Neuron (in vitro differentiated cells): ENCODE data around the gene MTHFD2L.

Experiments used
- H2AFZ ChIP-seq: one replicate; pipeline ENCODE4 v1.6.1; 2013; ENCODE audit warnings: low read depth, mild to moderate bottlenecking, inconsistent platforms, low read length, moderate library complexity
- H3K27me3 ChIP-seq: one replicate; pipeline ENCODE4 v1.6.1; 2013; ENCODE audit warnings: low read length; ENCODE audit not compliant: insufficient read depth
- H3K36me3 ChIP-seq: one replicate; pipeline ENCODE4 v1.6.1; 2013; ENCODE audit warnings: low read length; ENCODE audit not compliant: insufficient read depth
- H3K4me1 ChIP-seq: one replicate; pipeline ENCODE4 v1.6.1; 2013; ENCODE audit warnings: low read length; ENCODE audit not compliant: insufficient read depth
- H3K4me3 ChIP-seq: 2 replicates; pipeline ENCODE4 v1.5.1; 2013; ENCODE audit warnings: mild to moderate bottlenecking, low read length, moderate library complexity
- H3K9me3 ChIP-seq: one replicate; pipeline ENCODE4 v1.6.1; 2013; ENCODE audit warnings: low read length

The MTHFD2L gene

GRCh38 chr4:74255096-74255495 is 97.2 kb downstream of the MTHFD2L start:
- H3K4me3 ChIP-seq: no peak overlapping the region
- no peaks in the 10 kb centered on the region for H3K27me3 ChIP-seq
- no peaks in the 10 kb centered on the region for H3K36me3 ChIP-seq
- no peak overlapping the region for H2AFZ ChIP-seq
- H3K4me1 ChIP-seq: no peaks in the 10 kb centered on the region
- peaks cover 7% of the 10 kb centered on the region for H3K9me3 ChIP-seq

DNA sequence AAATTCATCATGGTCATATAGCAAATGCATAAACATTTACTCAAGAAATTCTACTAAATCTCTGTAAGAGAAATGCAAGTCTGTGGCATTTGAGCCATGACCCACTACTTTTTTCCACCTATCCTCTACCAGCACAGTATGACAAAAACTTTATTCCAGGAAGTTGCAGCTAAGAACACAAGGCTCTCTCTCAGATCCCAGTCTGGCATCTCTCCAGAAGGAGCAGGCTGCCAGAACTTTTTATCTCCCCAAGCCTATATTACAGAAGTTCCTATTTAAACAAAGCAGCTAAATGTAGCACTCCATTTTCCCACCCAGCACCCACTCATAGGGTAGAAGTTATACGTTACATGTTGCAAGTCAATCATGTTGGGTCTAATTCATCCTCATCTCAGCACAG is 101.0 kb downstream of the MTHFD2L start:
- no peaks in the 10 kb centered on the region for H3K36me3 ChIP-seq
- no peaks in the 10 kb centered on the region for H3K4me1 ChIP-seq
- no peak overlapping the region for H3K4me3 ChIP-seq
- H3K27me3 ChIP-seq: no peaks in the 10 kb centered on the region
- H3K9me3 ChIP-seq: no peaks in the 10 kb centered on the region
- no peak overlapping the region for H2AFZ ChIP-seq

- no peaks in the 10 kb centered on the region for H3K27me3 ChIP-seq
- no peaks in the 10 kb centered on the region for H3K4me1 ChIP-seq
- no peak overlapping the region for H3K4me3 ChIP-seq
- no peaks in the 10 kb centered on the region for H3K36me3 ChIP-seq
- H3K9me3 ChIP-seq: no peaks in the 10 kb centered on the region
- H2AFZ ChIP-seq: no peak overlapping the region
These were observed 102.1 kb downstream of the MTHFD2L start for GRCh38 chr4:74260036-74260435.

DNA sequence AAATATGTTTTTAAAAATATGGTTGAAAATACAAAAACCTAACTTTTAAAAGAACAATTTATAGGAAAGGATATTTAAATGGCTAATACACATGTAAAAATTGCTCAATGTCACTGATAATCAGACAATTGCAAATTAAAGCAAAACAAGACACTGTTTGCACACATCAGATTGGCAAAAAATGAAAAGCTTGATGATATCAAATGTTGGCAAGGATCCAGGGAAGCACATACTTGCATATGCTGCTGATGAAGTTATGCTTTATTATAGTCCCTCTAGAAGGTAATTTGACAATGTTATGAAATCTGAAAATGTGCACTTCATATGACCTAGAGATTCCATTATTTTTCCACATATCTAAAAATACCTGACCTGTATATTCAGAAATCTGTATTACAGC is 104.6 kb downstream of the MTHFD2L start:
- Histone ChIP-seq H3K9me3 (no peaks in the 10 kb centered on the region), H3K4me1 (no peaks in the 10 kb centered on the region), H3K4me3 (no peak overlapping the region), H3K36me3 (no peaks in the 10 kb centered on the region), H3K27me3 (no peaks in the 10 kb centered on the region), H2AFZ (no peak overlapping the region)

- Histone ChIP-seq H3K9me3 (no peaks in the 10 kb centered on the region), H3K4me1 (no peaks in the 10 kb centered on the region), H3K36me3 (no peaks in the 10 kb centered on the region), H3K4me3 (no peak overlapping the region), H3K27me3 (no peaks in the 10 kb centered on the region), H2AFZ (no peak overlapping the region)
These were observed 105.6 kb downstream of the MTHFD2L start for GRCh38 chr4:74263551-74263950.

DNA sequence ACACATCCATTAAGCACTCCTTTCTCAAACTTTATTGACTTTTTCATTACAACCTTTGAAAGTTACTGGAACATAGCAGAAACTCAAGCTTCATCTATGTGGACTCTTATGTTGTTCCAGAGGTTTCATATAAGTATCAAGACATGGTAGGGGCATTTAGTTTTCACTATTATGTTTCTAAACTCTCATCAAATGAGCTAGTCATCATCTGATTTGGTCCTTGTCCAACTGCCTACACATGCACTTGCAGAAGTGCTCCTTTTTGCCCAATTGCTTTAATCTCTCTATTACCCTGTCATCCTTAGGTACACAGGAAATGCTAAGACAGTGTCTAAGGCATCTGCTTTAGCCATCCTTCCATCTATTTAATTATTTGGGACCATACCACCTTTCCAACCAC is 108.2 kb downstream of the MTHFD2L start:
- Histone ChIP-seq H3K27me3 (no peaks in the 10 kb centered on the region), H3K9me3 (no peaks in the 10 kb centered on the region), H3K36me3 (no peaks in the 10 kb centered on the region), H2AFZ (no peak overlapping the region), H3K4me1 (no peaks in the 10 kb centered on the region), H3K4me3 (no peak overlapping the region)

- Histone ChIP-seq H3K4me1 (no peaks in the 10 kb centered on the region), H3K4me3 (no peak overlapping the region), H3K36me3 (no peaks in the 10 kb centered on the region), H2AFZ (no peak overlapping the region), H3K27me3 (no peaks in the 10 kb centered on the region), H3K9me3 (no peaks in the 10 kb centered on the region)
These were observed 110.2 kb downstream of the MTHFD2L start for GRCh38 chr4:74267998-74268606.

DNA sequence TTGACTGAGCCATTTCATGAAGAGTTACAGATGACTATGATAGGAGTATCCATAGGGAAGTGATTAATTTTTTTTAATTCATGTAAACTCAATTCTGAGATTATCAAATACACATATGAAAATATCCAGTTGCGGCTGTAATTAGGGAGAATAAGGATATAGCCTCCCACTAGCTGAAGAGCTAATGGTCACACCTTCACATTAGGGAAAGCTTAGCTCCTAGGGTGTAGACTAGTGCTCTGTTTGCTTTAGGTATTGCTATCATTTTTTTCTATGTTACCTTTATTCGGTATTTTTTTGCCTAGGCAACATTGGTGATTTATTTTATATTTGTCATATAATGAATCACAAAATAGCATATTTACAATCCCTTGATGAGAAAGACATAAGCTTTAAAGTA is 110.7 kb downstream of the MTHFD2L start:
- H3K36me3 ChIP-seq: no peaks in the 10 kb centered on the region
- no peaks in the 10 kb centered on the region for H3K9me3 ChIP-seq
- no peak overlapping the region for H2AFZ ChIP-seq
- no peaks in the 10 kb centered on the region for H3K27me3 ChIP-seq
- H3K4me3 ChIP-seq: no peak overlapping the region
- no peaks in the 10 kb centered on the region for H3K4me1 ChIP-seq

GRCh38 chr4:74278490-74278889 is 120.6 kb downstream of the MTHFD2L start:
- no peak overlapping the region for H3K4me3 ChIP-seq
- H2AFZ ChIP-seq: no peak overlapping the region
- H3K27me3 ChIP-seq: no peaks in the 10 kb centered on the region
- H3K9me3 ChIP-seq: no peaks in the 10 kb centered on the region
- H3K36me3 ChIP-seq: no peaks in the 10 kb centered on the region
- H3K4me1 ChIP-seq: no peaks in the 10 kb centered on the region

DNA sequence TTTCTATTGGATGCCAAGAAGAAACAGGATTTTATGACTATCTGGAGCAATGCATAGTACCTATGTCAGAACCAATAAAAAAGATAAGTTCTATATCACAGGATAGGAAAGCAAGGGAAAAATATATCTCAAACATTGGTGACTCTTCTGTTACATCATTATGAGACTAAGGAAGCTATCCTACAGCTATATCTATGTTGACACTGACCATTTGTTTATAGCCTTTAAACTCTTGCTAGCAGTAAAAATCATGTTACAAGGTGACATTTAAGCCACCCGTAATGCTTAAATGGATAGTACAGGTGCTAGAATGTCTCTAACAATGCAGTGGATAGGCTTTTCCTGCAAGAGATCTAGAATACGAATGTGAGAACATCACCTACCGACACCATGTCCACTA is 121.8 kb downstream of the MTHFD2L start:
- Histone ChIP-seq H3K4me1 (no peaks in the 10 kb centered on the region), H2AFZ (no peak overlapping the region), H3K36me3 (no peaks in the 10 kb centered on the region), H3K9me3 (no peaks in the 10 kb centered on the region), H3K27me3 (no peaks in the 10 kb centered on the region), H3K4me3 (no peak overlapping the region)

- Histone ChIP-seq H2AFZ (no peak overlapping the region), H3K9me3 (no peaks in the 10 kb centered on the region), H3K4me1 (no peaks in the 10 kb centered on the region), H3K27me3 (no peaks in the 10 kb centered on the region), H3K36me3 (no peaks in the 10 kb centered on the region), H3K4me3 (no peak overlapping the region)
These were observed 125.0 kb downstream of the MTHFD2L start for GRCh38 chr4:74282926-74283325.

DNA sequence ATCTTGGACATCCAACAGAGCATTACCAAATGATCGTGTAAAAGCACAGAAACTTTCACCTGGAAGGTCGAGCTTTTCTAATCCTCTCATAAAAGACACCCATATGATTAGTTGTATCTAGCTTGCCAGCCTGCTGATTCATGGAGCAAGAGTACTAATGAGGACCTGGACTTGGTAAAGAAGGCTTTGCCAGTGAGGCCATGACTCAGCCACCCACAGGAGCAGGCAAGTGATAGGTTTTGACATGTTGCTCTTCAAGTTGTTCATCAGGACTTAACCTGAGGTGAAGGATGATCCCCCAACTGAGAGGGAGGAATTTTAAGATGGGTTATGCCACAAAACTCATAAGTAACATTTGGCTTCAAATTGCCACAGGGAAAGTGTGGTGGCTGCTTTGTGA is 125.7 kb downstream of the MTHFD2L start:
- Histone ChIP-seq H3K27me3 (no peaks in the 10 kb centered on the region), H2AFZ (no peak overlapping the region), H3K4me1 (no peaks in the 10 kb centered on the region), H3K36me3 (no peaks in the 10 kb centered on the region), H3K4me3 (no peak overlapping the region), H3K9me3 (no peaks in the 10 kb centered on the region)

- Histone ChIP-seq H2AFZ (no peak overlapping the region), H3K9me3 (no peaks in the 10 kb centered on the region), H3K4me1 (no peaks in the 10 kb centered on the region), H3K36me3 (no peaks in the 10 kb centered on the region), H3K27me3 (no peaks in the 10 kb centered on the region), H3K4me3 (no peak overlapping the region)
These were observed 126.1 kb downstream of the MTHFD2L start for GRCh38 chr4:74284053-74284452.

- H3K27me3 ChIP-seq: no peaks in the 10 kb centered on the region
- no peaks in the 10 kb centered on the region for H3K4me1 ChIP-seq
These were observed 129.2 kb downstream of the MTHFD2L start for GRCh38 chr4:74287164-74287563.

More at GRCh38 chr4:74287164-74287563, 129.2 kb downstream of the MTHFD2L start:
- no peaks in the 10 kb centered on the region for H3K9me3 ChIP-seq
- no peaks in the 10 kb centered on the region for H3K36me3 ChIP-seq
- no peak overlapping the region for H2AFZ ChIP-seq
- no peak overlapping the region for H3K4me3 ChIP-seq
